ENCODE measurements around the gene TTLL4. TPM values are rescaled to one million over a fixed set of nuclear protein-coding genes. Genes with fewer than 3 reads are reported as not detected.

Gene TTLL4
- total RNA-seq, 4 donors from 2014 or later = 5.7 to 19.2 (median 12.5) TPM

DNA sequence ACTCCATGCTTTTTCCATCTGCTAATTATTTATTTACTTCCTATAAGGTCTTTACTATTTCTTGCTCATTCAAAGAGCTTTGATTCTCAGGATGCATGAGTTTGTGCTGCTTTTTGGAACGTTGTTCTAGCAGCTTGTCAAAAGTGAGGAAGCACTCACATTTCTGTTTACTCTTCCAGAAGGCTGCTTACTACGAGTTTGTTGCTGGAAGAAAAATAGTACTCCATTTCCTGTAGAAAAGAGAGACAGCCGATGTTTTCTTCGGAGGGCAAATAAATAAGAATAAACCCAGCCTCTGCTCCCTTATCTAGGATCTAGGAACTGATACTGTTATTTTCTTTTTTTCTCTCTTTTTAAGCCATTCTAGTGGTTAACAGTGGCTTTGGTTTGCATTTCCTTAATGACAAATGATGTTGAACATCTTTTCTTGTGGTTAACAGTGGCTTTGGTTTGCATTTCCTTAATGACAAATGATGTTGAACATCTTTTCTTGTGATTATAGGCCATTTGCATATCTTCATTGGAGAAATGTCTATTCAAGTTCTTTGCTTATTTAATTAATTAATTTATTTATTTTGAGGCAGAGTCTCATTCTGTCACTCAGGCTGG, 91.9 kb downstream of the TTLL4 start:
- no peak for DNase-seq
- WGBS, 2 donors = 30 to 53% methylated on average over 4 of the region's 4 CpGs
- no peak overlapping the region for H3K4me3 ChIP-seq (replicated peaks in 1 of 3)
- intact Hi-C loops (cut with DNase I) = no loop called here
- no peaks in the 10 kb centered on the region for H3K36me3 ChIP-seq
- TF ChIP-seq POLR2A (IDR thresholded peaks at IDR 0.05) = no peak
- TF ChIP-seq, protein P1, sequence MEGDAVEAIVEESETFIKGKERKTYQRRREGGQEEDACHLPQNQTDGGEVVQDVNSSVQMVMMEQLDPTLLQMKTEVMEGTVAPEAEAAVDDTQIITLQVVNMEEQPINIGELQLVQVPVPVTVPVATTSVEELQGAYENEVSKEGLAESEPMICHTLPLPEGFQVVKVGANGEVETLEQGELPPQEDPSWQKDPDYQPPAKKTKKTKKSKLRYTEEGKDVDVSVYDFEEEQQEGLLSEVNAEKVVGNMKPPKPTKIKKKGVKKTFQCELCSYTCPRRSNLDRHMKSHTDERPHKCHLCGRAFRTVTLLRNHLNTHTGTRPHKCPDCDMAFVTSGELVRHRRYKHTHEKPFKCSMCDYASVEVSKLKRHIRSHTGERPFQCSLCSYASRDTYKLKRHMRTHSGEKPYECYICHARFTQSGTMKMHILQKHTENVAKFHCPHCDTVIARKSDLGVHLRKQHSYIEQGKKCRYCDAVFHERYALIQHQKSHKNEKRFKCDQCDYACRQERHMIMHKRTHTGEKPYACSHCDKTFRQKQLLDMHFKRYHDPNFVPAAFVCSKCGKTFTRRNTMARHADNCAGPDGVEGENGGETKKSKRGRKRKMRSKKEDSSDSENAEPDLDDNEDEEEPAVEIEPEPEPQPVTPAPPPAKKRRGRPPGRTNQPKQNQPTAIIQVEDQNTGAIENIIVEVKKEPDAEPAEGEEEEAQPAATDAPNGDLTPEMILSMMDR (IDR thresholded peaks at IDR 0.05) = no peak
- no peaks in the 10 kb centered on the region for H3K27me3 ChIP-seq
- H3K9me3 ChIP-seq = no peaks in the 10 kb centered on the region
- H3K27ac ChIP-seq = no peak overlapping the region
- peaks cover 11 to 24% of the 10 kb centered on the region in 2 donors for H3K4me1 ChIP-seq

- no peak overlapping the region for H3K27ac ChIP-seq
- no peak for TF ChIP-seq POLR2A (IDR thresholded peaks at IDR 0.05)
- TF ChIP-seq, protein P1 (IDR thresholded peaks at IDR 0.05) = no peak
Observed at GRCh38 chr2:218804817-218805216, 94.2 kb downstream of the TTLL4 start.

More at GRCh38 chr2:218804817-218805216, 94.2 kb downstream of the TTLL4 start:
- Histone ChIP-seq H3K4me1 (peaks cover 11 to 24% of the 10 kb centered on the region in 2 donors), H3K27me3 (no peaks in the 10 kb centered on the region), H3K4me3 (replicated peaks in 1 of 3) (no peak overlapping the region), H3K36me3 (no peaks in the 10 kb centered on the region), H3K9me3 (no peaks in the 10 kb centered on the region)
- no peak for DNase-seq
- 92 to 96% methylated on average over 1 of the region's 1 CpG for WGBS, 2 donors
- intact Hi-C loops (cut with DNase I) = no loop called here

Other genes with a start within 250 kb of the TTLL4 start
- 10 to 100 TPM; 10.6 to 22.4 (median 15.8) TPM for gene USP37, start 142.5 kb upstream of the TTLL4 start, total RNA-seq
- gene CNOT9, start 142.0 kb upstream of the TTLL4 start, total RNA-seq = 10 to 100 TPM; 34.7 to 48.5 (median 38.5) TPM
- 1 to 10 TPM in 3 of 4 donors, under 1 TPM in 1; 0.89 to 3.1 (median 1.9) TPM for gene PLCD4, start 102.9 kb upstream of the TTLL4 start, total RNA-seq
- 10 to 100 TPM; 15.5 to 33.4 (median 24.0) TPM for gene ZNF142, start 51.2 kb upstream of the TTLL4 start, total RNA-seq
- gene BCS1L, start 51.2 kb upstream of the TTLL4 start, total RNA-seq = 10 to 100 TPM; 17.7 to 38.9 (median 26.5) TPM
- 10 to 100 TPM; 15.8 to 26.1 (median 19.9) TPM for gene RNF25, start 38.8 kb upstream of the TTLL4 start, total RNA-seq
- 10 to 100 TPM; 50.9 to 82.3 (median 64.0) TPM for gene STK36, start 38.7 kb upstream of the TTLL4 start, total RNA-seq
- 10 to 100 TPM in 3 of 4 donors, 1 to 10 TPM in 1; 9.0 to 26.8 (median 17.0) TPM for gene CYP27A1, start 71.3 kb downstream of the TTLL4 start, total RNA-seq
- not detected for gene PRKAG3, start 121.0 kb downstream of the TTLL4 start, total RNA-seq
- gene WNT6, start 149.0 kb downstream of the TTLL4 start, total RNA-seq = 1 to 10 TPM in 2 of 4 donors, not detected in 2; 2.7 to 5.1 TPM
- gene WNT10A, start 170.0 kb downstream of the TTLL4 start, total RNA-seq = under 1 TPM in 1 of 4 donors, not detected in 3; 0.20 TPM
- gene CDK5R2, start 248.8 kb downstream of the TTLL4 start, total RNA-seq = under 1 TPM in 1 of 4 donors, not detected in 3; 0.39 TPM

Measured in thyroid gland (tissue), 4 donors.